22Rv1 (cell line): ENCODE measurements around the gene ARIH1.

Experiments
- CTCF ChIP-seq: fragments of 450-650 bp; IDR thresholded peaks from 2 replicates; pipeline ENCODE4 v1.5.1; 2017; ENCODE audit warnings: mild to moderate bottlenecking
- ZFX ChIP-seq: fragments of 450-650 bp; IDR thresholded peaks from 2 replicates; pipeline ENCODE4 v1.6.1; 2017; ENCODE audit warnings: antibody characterized with exemption, borderline replicate concordance

GRCh38 chr15:72509484-72509883, 35.4 kb downstream of the ARIH1 start:
- TF ChIP-seq CTCF (no peak), ZFX (no peak)
